Activated T-helper 17 cell treated with anti-CD3 and anti-CD28 coated beads, Interleukin-2, amount 50 U/mL, for 72 hours (primary cell): Measurements from ENCODE around the gene PLEKHA8. TPM values are rescaled to one million over a fixed set of nuclear protein-coding genes. Genes with fewer than 3 reads are reported as not detected.

ENCODE experiments used
- ATAC-seq: fragments of 150-1000 bp; cut with Tn5 transposase; replicated peaks from 2 replicates; pipeline ENCODE4 v1.10.0; 2021; ENCODE audit warnings: mild to moderate bottlenecking, moderate library complexity
- H3K27ac Mint-ChIP-seq: one replicate; pipeline ENCODE4 v1.8.0; 2022; ENCODE audit warnings: mixed read lengths
- H3K27me3 Mint-ChIP-seq: one replicate; pipeline ENCODE4 v1.8.0; 2022; ENCODE audit warnings: mixed read lengths
- H3K36me3 Mint-ChIP-seq: one replicate; pipeline ENCODE4 v1.8.0; 2022; ENCODE audit warnings: low read depth, mild to moderate bottlenecking, mixed read lengths
- H3K4me1 Mint-ChIP-seq: one replicate; pipeline ENCODE4 v1.8.0; 2022; ENCODE audit warnings: mixed read lengths
- H3K4me3 Mint-ChIP-seq: one replicate; pipeline ENCODE4 v1.8.0; 2022; ENCODE audit warnings: mild to moderate bottlenecking, mixed read lengths
- H3K9me3 Mint-ChIP-seq: one replicate; pipeline ENCODE4 v1.8.0; 2022; ENCODE audit warnings: mixed read lengths
- total RNA-seq, 2 donors: library from RNA; stranded (reverse); gene quantifications; one replicate each; pipeline ENCODE4 v1.2.3, GENCODE V29; 2022

PLEKHA8 gene
- total RNA-seq, 2 donors from 2014 or later, result 16.1 to 18.2 TPM

GRCh38 chr7:30065746-30066145 is 37.5 kb downstream of the PLEKHA8 start:
- Mint-ChIP-seq H3K9me3 (no peaks in the 10 kb centered on the region), H3K4me1 (no peaks in the 10 kb centered on the region), H3K36me3 (peaks cover 40% of the 10 kb centered on the region), H3K4me3 (no peak overlapping the region), H3K27me3 (no peaks in the 10 kb centered on the region), H3K27ac (no peak overlapping the region)
- no peak for ATAC-seq

- H3K27me3 Mint-ChIP-seq, result no peaks in the 10 kb centered on the region
- ATAC-seq, result no peak
- H3K4me3 Mint-ChIP-seq, result no peak overlapping the region
- H3K27ac Mint-ChIP-seq, result no peak overlapping the region
- H3K4me1 Mint-ChIP-seq, result no peaks in the 10 kb centered on the region
- H3K36me3 Mint-ChIP-seq, result peaks cover 41% of the 10 kb centered on the region
- H3K9me3 Mint-ChIP-seq, result no peaks in the 10 kb centered on the region
Observed at GRCh38 chr7:30066687-30067086, 38.5 kb downstream of the PLEKHA8 start.

GRCh38 chr7:30068117-30068516 is 39.9 kb downstream of the PLEKHA8 start:
- Mint-ChIP-seq H3K36me3 (peaks cover 30% of the 10 kb centered on the region), H3K27me3 (no peaks in the 10 kb centered on the region), H3K4me3 (no peak overlapping the region), H3K27ac (peak overlapping the region; percentile 11), H3K9me3 (no peaks in the 10 kb centered on the region), H3K4me1 (no peaks in the 10 kb centered on the region)
- no peak for ATAC-seq

- ATAC-seq, result no peak
- peaks cover 26% of the 10 kb centered on the region for H3K36me3 Mint-ChIP-seq
- H3K4me1 Mint-ChIP-seq, result no peaks in the 10 kb centered on the region
- no peak overlapping the region for H3K27ac Mint-ChIP-seq
- H3K9me3 Mint-ChIP-seq, result no peaks in the 10 kb centered on the region
- no peaks in the 10 kb centered on the region for H3K27me3 Mint-ChIP-seq
- no peak overlapping the region for H3K4me3 Mint-ChIP-seq
Observed at GRCh38 chr7:30069096-30069867, 41.1 kb downstream of the PLEKHA8 start.

GRCh38 chr7:30070052-30070451 is 41.8 kb downstream of the PLEKHA8 start:
- ATAC-seq, result no peak
- peaks cover 26% of the 10 kb centered on the region for H3K36me3 Mint-ChIP-seq

GRCh38 chr7:30072735-30073134 is 44.5 kb downstream of the PLEKHA8 start:
- no peak for ATAC-seq
- no peaks in the 10 kb centered on the region for H3K4me1 Mint-ChIP-seq
- peaks cover 34% of the 10 kb centered on the region for H3K36me3 Mint-ChIP-seq
- H3K27ac Mint-ChIP-seq, result no peak overlapping the region
- no peak overlapping the region for H3K4me3 Mint-ChIP-seq
- H3K9me3 Mint-ChIP-seq, result no peaks in the 10 kb centered on the region
- H3K27me3 Mint-ChIP-seq, result no peaks in the 10 kb centered on the region

More at GRCh38 chr7:30070052-30070451, 41.8 kb downstream of the PLEKHA8 start:
- Mint-ChIP-seq H3K9me3 (no peaks in the 10 kb centered on the region), H3K4me1 (no peaks in the 10 kb centered on the region), H3K27me3 (no peaks in the 10 kb centered on the region), H3K4me3 (no peak overlapping the region), H3K27ac (no peak overlapping the region)

GRCh38 chr7:30074422-30075030 is 46.3 kb downstream of the PLEKHA8 start:
- no peaks in the 10 kb centered on the region for H3K27me3 Mint-ChIP-seq
- no peak overlapping the region for H3K27ac Mint-ChIP-seq
- no peaks in the 10 kb centered on the region for H3K4me1 Mint-ChIP-seq
- H3K36me3 Mint-ChIP-seq, result peaks cover 42% of the 10 kb centered on the region
- no peak overlapping the region for H3K4me3 Mint-ChIP-seq
- peak; percentile 24 for ATAC-seq
- no peaks in the 10 kb centered on the region for H3K9me3 Mint-ChIP-seq

GRCh38 chr7:30076411-30076810 is 48.2 kb downstream of the PLEKHA8 start:
- H3K36me3 Mint-ChIP-seq, result peaks cover 45% of the 10 kb centered on the region
- no peak for ATAC-seq
- H3K27ac Mint-ChIP-seq, result no peak overlapping the region
- no peaks in the 10 kb centered on the region for H3K4me1 Mint-ChIP-seq
- no peaks in the 10 kb centered on the region for H3K9me3 Mint-ChIP-seq
- H3K4me3 Mint-ChIP-seq, result no peak overlapping the region
- no peaks in the 10 kb centered on the region for H3K27me3 Mint-ChIP-seq

GRCh38 chr7:30078280-30078679 is 50.1 kb downstream of the PLEKHA8 start:
- H3K4me3 Mint-ChIP-seq, result no peak overlapping the region
- no peak for ATAC-seq
- no peaks in the 10 kb centered on the region for H3K4me1 Mint-ChIP-seq
- H3K27me3 Mint-ChIP-seq, result no peaks in the 10 kb centered on the region
- H3K27ac Mint-ChIP-seq, result no peak overlapping the region
- no peaks in the 10 kb centered on the region for H3K9me3 Mint-ChIP-seq
- H3K36me3 Mint-ChIP-seq, result peaks cover 39% of the 10 kb centered on the region

GRCh38 chr7:30079880-30080279 is 51.7 kb downstream of the PLEKHA8 start:
- Mint-ChIP-seq H3K36me3 (peaks cover 39% of the 10 kb centered on the region), H3K4me3 (no peak overlapping the region), H3K9me3 (no peaks in the 10 kb centered on the region), H3K4me1 (no peaks in the 10 kb centered on the region), H3K27ac (no peak overlapping the region), H3K27me3 (no peaks in the 10 kb centered on the region)
- ATAC-seq, result no peak

- Mint-ChIP-seq H3K4me3 (no peak overlapping the region), H3K27me3 (no peaks in the 10 kb centered on the region), H3K9me3 (no peaks in the 10 kb centered on the region), H3K27ac (no peak overlapping the region), H3K36me3 (peaks cover 34% of the 10 kb centered on the region), H3K4me1 (no peaks in the 10 kb centered on the region)
- ATAC-seq, result no peak
Observed at GRCh38 chr7:30080818-30081217, 52.6 kb downstream of the PLEKHA8 start.

GRCh38 chr7:30082686-30083085 is 54.5 kb downstream of the PLEKHA8 start:
- Mint-ChIP-seq H3K27ac (no peak overlapping the region), H3K9me3 (no peaks in the 10 kb centered on the region), H3K4me1 (no peaks in the 10 kb centered on the region), H3K27me3 (no peaks in the 10 kb centered on the region), H3K36me3 (peaks cover 27% of the 10 kb centered on the region), H3K4me3 (no peak overlapping the region)
- no peak for ATAC-seq

- H3K27me3 Mint-ChIP-seq, result no peaks in the 10 kb centered on the region
- H3K9me3 Mint-ChIP-seq, result no peaks in the 10 kb centered on the region
- H3K36me3 Mint-ChIP-seq, result peaks cover 22% of the 10 kb centered on the region
- ATAC-seq, result no peak
- no peak overlapping the region for H3K27ac Mint-ChIP-seq
- no peaks in the 10 kb centered on the region for H3K4me1 Mint-ChIP-seq
- H3K4me3 Mint-ChIP-seq, result no peak overlapping the region
Observed at GRCh38 chr7:30083334-30083733, 55.1 kb downstream of the PLEKHA8 start.

- H3K27ac Mint-ChIP-seq, result no peak overlapping the region
- no peaks in the 10 kb centered on the region for H3K9me3 Mint-ChIP-seq
- ATAC-seq, result no peak
- no peaks in the 10 kb centered on the region for H3K4me1 Mint-ChIP-seq
- H3K27me3 Mint-ChIP-seq, result no peaks in the 10 kb centered on the region
- H3K36me3 Mint-ChIP-seq, result peaks cover 13% of the 10 kb centered on the region
- no peak overlapping the region for H3K4me3 Mint-ChIP-seq
Observed at GRCh38 chr7:30084212-30084611, 56.0 kb downstream of the PLEKHA8 start.

GRCh38 chr7:30086529-30086928 is 58.3 kb downstream of the PLEKHA8 start:
- no peak overlapping the region for H3K27ac Mint-ChIP-seq
- no peaks in the 10 kb centered on the region for H3K9me3 Mint-ChIP-seq
- H3K36me3 Mint-ChIP-seq, result no peaks in the 10 kb centered on the region
- no peak overlapping the region for H3K4me3 Mint-ChIP-seq
- ATAC-seq, result no peak
- no peaks in the 10 kb centered on the region for H3K27me3 Mint-ChIP-seq
- no peaks in the 10 kb centered on the region for H3K4me1 Mint-ChIP-seq
